Hippocampal formation (tissue), 2 donors: ENCODE measurements around the gene GRAMD1B.
"Not testable (repeated sequence)": the region's sequence is repeated elsewhere in the genome, so short reads cannot be mapped to it uniquely, and the experiment has no call there.

Source experiments
- DNase-seq, 2 donors: peaks; one replicate each; lab custom pipeline; 2025; lab: John Stamatoyannopoulos, UW

Gene GRAMD1B

GRCh38 chr11:123641495-123641840, 211.4 kb downstream of the GRAMD1B start:
- no peak for DNase-seq

DNA sequence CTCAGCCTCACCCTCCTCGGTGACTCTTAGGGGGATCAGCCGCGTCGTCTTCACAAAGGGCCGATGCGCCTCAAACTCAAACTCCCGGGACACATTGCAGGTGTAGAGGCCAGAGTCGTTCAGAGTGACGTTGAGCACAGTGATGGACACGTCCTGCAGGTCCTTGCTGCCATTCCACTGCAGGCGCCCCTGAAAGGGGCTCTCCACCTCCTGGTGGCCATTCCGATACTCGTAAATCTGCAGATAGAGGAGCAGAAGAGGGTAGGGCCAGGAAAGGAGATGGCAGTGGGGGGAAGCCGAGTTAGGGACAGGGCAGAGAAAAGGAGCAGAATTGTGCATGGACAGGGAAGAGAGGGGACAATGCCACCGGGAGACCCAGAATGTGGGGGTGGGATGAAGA, 212.4 kb downstream of the GRAMD1B start:
- DNase-seq, result no peak

GRCh38 chr11:123645286-123645975, 215.4 kb downstream of the GRAMD1B start:
- no peak for DNase-seq

DNA sequence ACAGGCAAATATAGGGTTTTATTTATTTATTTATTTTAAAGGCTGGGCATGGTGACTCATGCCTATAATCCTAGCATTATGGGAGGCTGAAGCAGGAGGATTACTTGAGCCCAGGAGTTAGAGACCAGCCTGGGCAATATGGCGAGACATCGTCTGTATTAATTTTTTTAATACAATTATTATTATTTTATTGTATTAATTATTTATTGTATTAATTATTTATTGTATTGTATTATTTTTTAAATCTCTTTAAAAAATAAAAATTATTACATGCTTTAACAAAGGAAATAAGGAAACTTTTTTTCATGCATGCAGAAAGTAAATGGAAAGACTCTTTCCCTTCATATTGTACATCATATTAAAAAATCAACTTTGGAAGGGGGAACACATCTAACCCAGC, 220.8 kb downstream of the GRAMD1B start:
- no peak for DNase-seq

- DNase-seq, result no peak
Observed at GRCh38 chr11:123652599-123652998, 222.5 kb downstream of the GRAMD1B start.

GRCh38 chr11:123653483-123653826, 223.4 kb downstream of the GRAMD1B start:
- DNase-seq, result no peak

DNA sequence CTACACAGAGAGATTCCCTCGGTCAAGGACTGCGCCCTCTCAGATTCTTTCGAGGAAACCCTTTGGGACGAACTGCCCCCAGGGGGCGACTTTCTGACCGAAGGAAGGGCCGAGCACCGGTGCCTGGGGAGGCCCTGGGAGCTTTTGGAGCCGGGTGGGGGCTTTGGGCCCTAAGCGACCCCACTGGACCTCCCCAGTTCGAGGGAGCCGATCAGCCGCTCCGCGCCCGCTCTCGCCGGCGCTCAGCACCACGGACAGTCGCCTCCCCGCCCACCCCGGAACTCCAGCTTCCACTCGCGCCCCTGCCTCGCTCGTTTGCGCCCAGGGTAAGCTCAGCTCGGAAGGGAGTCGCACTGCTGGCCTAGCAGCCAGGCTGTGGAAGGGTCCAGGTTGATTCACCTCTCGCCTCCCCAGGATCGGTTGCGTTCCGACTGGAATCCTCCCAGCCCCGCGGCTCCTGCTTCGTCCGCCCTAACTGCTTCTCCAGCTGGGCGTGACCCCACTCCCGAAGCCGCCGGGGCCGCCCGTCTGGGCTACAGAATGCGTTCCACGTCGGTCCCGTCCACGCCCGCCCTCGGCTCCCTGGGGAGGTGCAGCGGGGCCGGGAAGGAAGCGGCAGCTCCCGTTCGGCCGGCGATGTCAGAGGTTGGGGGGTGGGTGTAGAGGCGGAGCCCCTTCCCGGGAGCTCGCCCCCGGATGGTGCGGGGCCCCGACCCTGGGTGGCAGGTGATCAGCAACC, 223.9 kb downstream of the GRAMD1B start:
- DNase-seq, result no peak

DNA sequence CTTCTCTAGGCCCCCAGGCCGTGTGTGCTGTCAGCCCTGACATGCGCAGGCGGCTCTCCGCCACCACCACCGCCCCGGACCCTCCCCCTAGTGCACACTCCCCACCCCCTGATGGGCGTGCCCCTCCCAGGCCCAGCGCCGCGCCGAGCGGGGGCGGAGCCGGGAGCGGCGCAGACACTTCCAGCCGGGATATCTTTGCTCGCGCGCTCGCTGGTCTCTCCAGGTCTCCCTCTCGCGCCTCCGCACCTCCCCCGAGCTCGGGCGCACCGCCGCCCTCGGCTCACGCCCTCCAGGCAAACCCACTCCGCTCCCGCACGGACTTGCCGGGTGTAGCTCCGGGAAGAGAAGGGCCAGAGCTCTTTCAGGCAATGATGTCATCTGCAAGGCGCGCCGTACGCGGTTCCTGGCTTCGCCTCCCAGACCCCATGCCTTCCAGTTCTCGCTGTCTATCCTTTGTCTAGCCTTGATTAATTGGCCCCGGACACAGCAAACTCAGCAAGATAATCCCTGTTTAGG, 224.6 kb downstream of the GRAMD1B start, which contains the start of gene SCN3B:
TSS of gene SCN3B (minus strand) at position 59 of the 516 bp plus-strand sequence. CDS start 823 bp downstream, outside the sequence.
- peak; percentile 39 to 42 for DNase-seq

- DNase-seq, result no peak
Observed at GRCh38 chr11:123659311-123659710, 229.2 kb downstream of the GRAMD1B start.

DNA sequence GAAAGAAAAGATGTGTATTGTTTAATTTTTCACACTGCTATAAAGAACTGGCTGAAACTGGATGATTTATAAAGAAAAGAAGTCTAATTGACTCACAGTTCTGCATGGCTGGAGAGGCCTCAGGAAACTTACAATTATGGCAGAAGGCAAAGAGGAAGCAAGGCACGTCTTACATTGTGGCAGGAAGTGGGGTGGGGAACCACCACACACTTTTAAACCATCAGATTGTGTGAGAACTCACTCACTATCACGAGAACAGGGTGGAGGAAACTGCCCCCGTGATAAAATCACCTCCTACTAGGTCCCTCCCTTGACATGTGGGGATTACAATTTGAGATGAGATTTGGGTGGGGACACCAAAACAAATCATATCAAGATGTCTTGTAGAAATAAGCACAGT, 229.9 kb downstream of the GRAMD1B start:
- DNase-seq, result not testable (repeated sequence)

- DNase-seq, result no peak
Observed at GRCh38 chr11:123665306-123665705, 235.2 kb downstream of the GRAMD1B start.

DNA sequence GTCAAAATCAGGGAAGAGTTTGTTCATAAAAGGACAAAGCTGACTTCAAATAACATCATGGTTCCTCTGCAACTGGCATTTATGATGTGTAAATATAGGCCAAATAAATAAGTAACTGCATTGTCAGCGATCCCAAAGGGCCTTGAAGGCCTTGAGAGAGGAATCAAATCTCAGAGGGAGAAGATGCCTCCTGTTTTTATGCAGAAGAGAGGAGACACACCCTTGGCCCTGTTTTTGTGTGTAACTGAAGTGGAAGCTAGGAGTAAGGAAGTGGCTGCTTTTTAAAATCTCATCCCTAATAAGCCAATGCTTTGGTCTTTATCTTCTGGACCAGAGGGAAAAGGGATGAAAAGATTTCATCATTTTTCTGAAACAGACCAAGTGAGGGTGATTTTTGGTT, 240.0 kb downstream of the GRAMD1B start:
- DNase-seq, result no peak

GRCh38 chr11:123671534-123671933, 241.5 kb downstream of the GRAMD1B start:
- DNase-seq, result no peak

- DNase-seq, result peak in 1 of 2 donors; percentile 44
Observed at GRCh38 chr11:123672568-123672967, 242.5 kb downstream of the GRAMD1B start.

DNA sequence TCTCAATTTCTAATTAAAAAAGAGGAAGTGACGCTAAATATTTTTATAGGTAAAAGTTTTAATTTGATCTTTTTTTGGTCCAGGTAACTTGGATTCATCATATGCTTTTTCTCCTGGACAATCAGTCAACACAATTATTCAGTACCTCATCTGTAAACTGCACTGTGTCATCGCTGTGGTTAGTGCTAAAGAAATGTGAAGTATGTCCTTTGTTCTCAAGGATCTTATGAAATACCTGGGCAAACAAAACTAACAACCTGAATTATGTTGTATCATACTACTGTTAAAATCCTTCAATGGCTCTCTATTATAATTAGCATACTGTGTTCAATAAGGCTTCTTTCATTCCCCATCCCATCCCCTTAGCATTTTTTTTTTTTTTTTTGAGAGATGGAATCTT, 244.2 kb downstream of the GRAMD1B start:
- DNase-seq, result no peak
